ENCODE measurements around the gene KLF6.

- TF ChIP-seq, protein P1, sequence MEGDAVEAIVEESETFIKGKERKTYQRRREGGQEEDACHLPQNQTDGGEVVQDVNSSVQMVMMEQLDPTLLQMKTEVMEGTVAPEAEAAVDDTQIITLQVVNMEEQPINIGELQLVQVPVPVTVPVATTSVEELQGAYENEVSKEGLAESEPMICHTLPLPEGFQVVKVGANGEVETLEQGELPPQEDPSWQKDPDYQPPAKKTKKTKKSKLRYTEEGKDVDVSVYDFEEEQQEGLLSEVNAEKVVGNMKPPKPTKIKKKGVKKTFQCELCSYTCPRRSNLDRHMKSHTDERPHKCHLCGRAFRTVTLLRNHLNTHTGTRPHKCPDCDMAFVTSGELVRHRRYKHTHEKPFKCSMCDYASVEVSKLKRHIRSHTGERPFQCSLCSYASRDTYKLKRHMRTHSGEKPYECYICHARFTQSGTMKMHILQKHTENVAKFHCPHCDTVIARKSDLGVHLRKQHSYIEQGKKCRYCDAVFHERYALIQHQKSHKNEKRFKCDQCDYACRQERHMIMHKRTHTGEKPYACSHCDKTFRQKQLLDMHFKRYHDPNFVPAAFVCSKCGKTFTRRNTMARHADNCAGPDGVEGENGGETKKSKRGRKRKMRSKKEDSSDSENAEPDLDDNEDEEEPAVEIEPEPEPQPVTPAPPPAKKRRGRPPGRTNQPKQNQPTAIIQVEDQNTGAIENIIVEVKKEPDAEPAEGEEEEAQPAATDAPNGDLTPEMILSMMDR (IDR thresholded peaks at IDR 0.05): no peak
- no peak for TF ChIP-seq POLR2A (IDR thresholded peaks at IDR 0.05)
- TF ChIP-seq EP300 (IDR thresholded peaks at IDR 0.05): no peak
Observed at GRCh38 chr10:3779158-3779741, 5.8 kb downstream of the KLF6 start.
